SK-N-SH (cell line): ENCODE measurements around the gene PTEN. TPM values are rescaled to one million over a fixed set of nuclear protein-coding genes. Genes with fewer than 3 reads are reported as not detected.
"Not testable (repeated sequence)": the region's sequence is repeated elsewhere in the genome, so short reads cannot be mapped to it uniquely, and the experiment has no call there.

Experiments used
- CTCF ChIA-PET: fragments of 300-600, 350-600 bp; formaldehyde crosslinking; extraction: SDS; loops from one replicate; lab custom pipeline; 2021; lab: Yijun Ruan, JAX
- POLR2A ChIA-PET: fragments of 350-600 bp; sonication (Branson Sonifier 250); formaldehyde crosslinking; extraction: SDS; loops from one replicate; lab custom pipeline; 2020; ENCODE audit warnings: antibody characterized with exemption, inconsistent platforms; lab: Yijun Ruan, JAX
- DNase-seq: peaks from one replicate; pipeline ENCODE4 v3.0.0; 2012
- H2AFZ ChIP-seq: fragments of 200-600 bp; sonication (generic); 2 replicates; pipeline ENCODE4 v1.8.1; 2016; ENCODE audit warnings: antibody characterized with exemption, mild to moderate bottlenecking, low read depth
- H3F3A ChIP-seq: fragments of 200-600 bp; sonication (generic); replicated peaks from 2 replicates; pipeline ENCODE3; 2016; ENCODE audit warnings: antibody characterized with exemption, mild to moderate bottlenecking; ENCODE audit not compliant: insufficient read depth
- H3K27ac ChIP-seq, 2 experiments: fragments of 200-500 bp in 1 of 2; fragments of 200-600 bp in 1 of 2; sonication (Bioruptor generic) in 1 of 2; sonication (generic), shearing (Covaris generic) in 1 of 2; 2 replicates each; pipeline versions ENCODE4 v1.5.1 to v1.6.1; 2014 to 2016; ENCODE audit warnings: low read depth in 2 of 2, inconsistent platforms in 1 of 2, low read length in 1 of 2, mild to moderate bottlenecking in 1 of 2, mixed read lengths in 1 of 2
- H3K27me3 ChIP-seq: fragments of 200-600 bp; sonication (generic), shearing (Covaris generic); 2 replicates; pipeline ENCODE4 v1.6.1; 2016; ENCODE audit warnings: mixed run types; ENCODE audit not compliant: insufficient read depth
- H3K36me3 ChIP-seq, 2 experiments: fragments of 200-500 bp in 1 of 2; fragments of 200-600 bp in 1 of 2; sonication (Bioruptor generic) in 1 of 2; sonication (generic) in 1 of 2; replicated peaks in 1 of 2; 2 replicates each; pipeline versions ENCODE3 to v1.5.1; 2014 to 2016; ENCODE audit warnings: low read length in 1 of 2, mild to moderate bottlenecking in 1 of 2; ENCODE audit not compliant: insufficient read depth in 2 of 2, control insufficient read depth in 1 of 2
- H3K4me1 ChIP-seq, 2 experiments: fragments of 200-500 bp in 1 of 2; fragments of 200-600 bp in 1 of 2; sonication (Bioruptor generic) in 1 of 2; sonication (generic), shearing (Covaris generic) in 1 of 2; 2 replicates each; pipeline versions ENCODE4 v1.5.1 to v1.6.1; 2014 to 2016; ENCODE audit warnings: low read depth in 1 of 2, low read length in 1 of 2, mixed run types in 1 of 2; ENCODE audit not compliant: insufficient read depth in 2 of 2, control insufficient read depth in 1 of 2
- H3K4me2 ChIP-seq: fragments of 200-600 bp; sonication (generic), shearing (Covaris generic); 2 replicates; pipeline ENCODE4 v1.6.1; 2017; ENCODE audit warnings: mixed run types
- H3K4me3 ChIP-seq, 2 experiments: fragments of 200-500 bp in 1 of 2; fragments of 200-600 bp in 1 of 2; sonication (Bioruptor generic) in 1 of 2; sonication (generic), shearing (Covaris generic) in 1 of 2; 2 replicates each; pipeline versions ENCODE4 v1.5.1 to v1.8.1; 2014 to 2016; ENCODE audit warnings: low read depth in 2 of 2, inconsistent platforms in 1 of 2, low read length in 1 of 2, mild to moderate bottlenecking in 1 of 2, mixed read lengths in 1 of 2, moderate library complexity in 1 of 2
- H3K79me2 ChIP-seq: fragments of 200-600 bp; sonication (generic); 2 replicates; pipeline ENCODE4 v1.8.1; 2017; ENCODE audit warnings: mild to moderate bottlenecking; ENCODE audit not compliant: insufficient read depth
- H3K9ac ChIP-seq: fragments of 200-600 bp; sonication (generic); 2 replicates; pipeline ENCODE4 v1.6.1; 2017; ENCODE audit warnings: mixed run types
- H3K9me2 ChIP-seq: fragments of 200-600 bp; sonication (generic); 2 replicates; pipeline ENCODE4 v1.6.1; 2017; ENCODE audit warnings: mixed run types
- H3K9me3 ChIP-seq: fragments of 200-600 bp; sonication (generic); 2 replicates; pipeline ENCODE4 v1.6.1; 2017; ENCODE audit warnings: mixed run types, mild to moderate bottlenecking, moderate library complexity
- H4K20me1 ChIP-seq: fragments of 200-600 bp; sonication (generic); 2 replicates; pipeline ENCODE4 v1.6.1; 2017; ENCODE audit warnings: mild to moderate bottlenecking, mixed run types; ENCODE audit not compliant: insufficient read depth
- CHD2 ChIP-seq: fragments of 150-350 bp; IDR thresholded peaks from 2 replicates; pipeline ENCODE4 v1.6.1; 2018; ENCODE audit warnings: low read length; ENCODE audit not compliant: partially characterized antibody
- ELF1 ChIP-seq: IDR thresholded peaks from 2 replicates; pipeline ENCODE4 v1.4.0; 2012
- EZH2phosphoT487 ChIP-seq: fragments of 200-600 bp; sonication (generic); IDR thresholded peaks from 2 replicates; pipeline ENCODE4 v1.6.1; 2017; ENCODE audit warnings: low read depth, mixed run types, mild to moderate bottlenecking, antibody characterized with exemption, moderate library complexity, borderline replicate concordance
- FOSL2 ChIP-seq: IDR thresholded peaks from 2 replicates; pipeline ENCODE4 v1.4.0; 2012; ENCODE audit warnings: low read depth, mild to moderate bottlenecking, moderate library complexity, borderline replicate concordance
- FOXJ3 ChIP-seq: sonication (generic); formaldehyde crosslinking; IDR thresholded peaks from 2 replicates; pipeline ENCODE4 v1.5.1; 2020; ENCODE audit warnings: mild to moderate bottlenecking, missing genetic modification reagents
- FOXM1 ChIP-seq: IDR thresholded peaks from 2 replicates; pipeline ENCODE4 v1.4.0; 2012; ENCODE audit warnings: low read depth, mild to moderate bottlenecking
- JUND ChIP-seq: IDR thresholded peaks from 2 replicates; pipeline ENCODE4 v1.4.0; 2012
- MAX ChIP-seq: IDR thresholded peaks from 2 replicates; pipeline ENCODE4 v1.4.0; 2012; ENCODE audit warnings: low read depth
- MEF2A ChIP-seq: IDR thresholded peaks from 2 replicates; pipeline ENCODE4 v1.4.0; 2012; ENCODE audit warnings: low read depth, borderline replicate concordance
- NFIC ChIP-seq: IDR thresholded peaks from 2 replicates; pipeline ENCODE4 v1.4.0; 2012; ENCODE audit warnings: borderline replicate concordance
- RAD21 ChIP-seq: IDR thresholded peaks from 2 replicates; pipeline ENCODE4 v1.6.1; 2012; ENCODE audit warnings: mild to moderate bottlenecking, low read length
- RFX5 ChIP-seq: IDR thresholded peaks from 2 replicates; pipeline ENCODE4 v1.6.1; 2012; ENCODE audit warnings: mild to moderate bottlenecking, improper control_type of control experiment, low read length
- SIN3A ChIP-seq: IDR thresholded peaks from 2 replicates; pipeline ENCODE4 v1.6.1; 2012; ENCODE audit warnings: low read depth, mild to moderate bottlenecking, low read length, moderate library complexity, borderline replicate concordance
- TAF1 ChIP-seq: IDR thresholded peaks from 2 replicates; pipeline ENCODE4 v1.6.1; 2012; ENCODE audit warnings: low read depth, mild to moderate bottlenecking, low read length, moderate library complexity, borderline replicate concordance
- TCF12 ChIP-seq: IDR thresholded peaks from 2 replicates; pipeline ENCODE4 v1.4.0; 2012
- ZBTB33 ChIP-seq: IDR thresholded peaks from 2 replicates; pipeline ENCODE4 v1.4.0; 2012; ENCODE audit warnings: low read depth, borderline replicate concordance
- WGBS: methylation state at CpG from one replicate; pipeline ENCODE4 v1.1.6; 2017; ENCODE audit warnings: low lambda C conversion rate; 5-methylcytosine and 5-hydroxymethylcytosine counted together
- polyA plus RNA-seq, 3 experiments: library from polyadenylated mRNA; depleted of rRNA; stranded (reverse); fragments of >200 nt; gene quantifications; 2 replicates each; pipeline ENCODE4 v1.2.3, GENCODE V29; 2012

PTEN gene
- polyA plus RNA-seq, 1 of the 3 experiments (the other 2 are of a cell fraction) = 12.8 TPM

GRCh38 chr10:87869139-87869538 is 5.7 kb downstream of the PTEN start:
- 28% methylated on average over 9 of the region's 9 CpGs for WGBS

GRCh38 chr10:87869773-87870551 is 6.5 kb downstream of the PTEN start:
- peak overlapping the region; percentile 69 to 83 for H3K27ac ChIP-seq
- H3K36me3 ChIP-seq = peaks cover 12 to 24% of the 10 kb centered on the region in 2 experiments
- peaks cover 15 to 25% of the 10 kb centered on the region in 2 experiments; a peak in 3 of 4 replicates for H3K4me1 ChIP-seq
- ChIA-PET POLR2A (interaction anchor here (0.6 kb wide), 1 partner anchor 8 kb away, joined by 4 read pairs; no protein-coding TSS in a partner anchor), CTCF (interaction anchor here (1.0 kb wide), 2 partner anchors 107 to 519 kb away, joined by 3 to 4 read pairs; no protein-coding TSS in a partner anchor)
- peak overlapping the region; percentile 23 to 97; a peak in 2 of 4 replicates for H3K4me3 ChIP-seq
- no peaks in the 10 kb centered on the region for H3K9me3 ChIP-seq
- H2AFZ ChIP-seq = no peak overlapping the region
- 17% methylated on average over 3 of the region's 3 CpGs for WGBS
- TF ChIP-seq RFX5 (no peak), SIN3A (no peak), TAF1 (no peak), MAX (no peak), EZH2phosphoT487 (no peak), JUND (no peak), ZBTB33 (no peak), NFIC (no peak), RAD21 (no peak), MEF2A (no peak), FOXM1 (no peak), TCF12 (no peak), ELF1 (no peak), FOXJ3 (CRISPR knock-in tag) (no peak), FOSL2 (no peak), CHD2 (no peak)
- peaks cover 100% of the 10 kb centered on the region for H3K79me2 ChIP-seq
- H4K20me1 ChIP-seq = peaks cover 82% of the 10 kb centered on the region
- no peak for DNase-seq
- peak overlapping the region; percentile 94; the same call in 1 of the 2 replicates for H3K9ac ChIP-seq
- H3K9me2 ChIP-seq = no peaks in the 10 kb centered on the region
- H3K27me3 ChIP-seq = no peaks in the 10 kb centered on the region
- H3K4me2 ChIP-seq = peak overlapping the region; percentile 76
- H3F3A ChIP-seq = peaks cover 11% of the 10 kb centered on the region

More at GRCh38 chr10:87869139-87869538, 5.7 kb downstream of the PTEN start:
- H3K4me1 ChIP-seq = peaks cover 13 to 17% of the 10 kb centered on the region in 2 experiments; a peak in 3 of 4 replicates
- peak overlapping the region; percentile 94; the same call in 1 of the 2 replicates for H3K9ac ChIP-seq
- H3K4me2 ChIP-seq = peak overlapping the region; percentile 76
- not testable (repeated sequence) for DNase-seq, H3K9me2 ChIP-seq, H3K27me3 ChIP-seq, H2AFZ ChIP-seq, H3K9me3 ChIP-seq
- peak overlapping the region; percentile 69 to 83 for H3K27ac ChIP-seq
- H4K20me1 ChIP-seq = peaks cover 81% of the 10 kb centered on the region
- ChIA-PET POLR2A (interaction anchor here (0.6 kb wide), 1 partner anchor 9 kb away, joined by 4 read pairs; no protein-coding TSS in a partner anchor), CTCF (interaction anchor here (1.0 kb wide), 1 partner anchor 108 kb away, joined by 3 read pairs; no protein-coding TSS in a partner anchor)
- peaks cover 11 to 24% of the 10 kb centered on the region in 2 experiments for H3K36me3 ChIP-seq
- H3K4me3 ChIP-seq = peak overlapping the region; percentile 79 to 97
- H3F3A ChIP-seq = peaks cover 13% of the 10 kb centered on the region
- H3K79me2 ChIP-seq = peaks cover 100% of the 10 kb centered on the region
